ENCODE data around the gene TSTD2. TPM values are rescaled to one million over a fixed set of nuclear protein-coding genes. Genes with fewer than 3 reads are reported as not detected.
A peak's percentile ranks its signal among the peaks of the same experiment; 100 is the strongest.
"Not testable (repeated sequence)": the region's sequence is repeated elsewhere in the genome, so short reads cannot be mapped to it uniquely, and the experiment has no call there.

TSTD2 gene
- total RNA-seq, 2 donors from 2014 or later: 16.9 to 18.6 TPM

GRCh38 chr9:97633859-97634490 is 807 bp upstream of the TSTD2 start:
- intact Hi-C loops (cut with DNase I): no loop called here
- no peak for DNase-seq (ENCODE audit: low spot score)

GRCh38 chr9:97632248-97632984 is 752 bp downstream of the TSTD2 start:
- DNase-seq (ENCODE audit: low spot score): peak; percentile 87
- intact Hi-C loops (cut with DNase I): no loop called here

GRCh38 chr9:97630591-97630990 is 2.6 kb downstream of the TSTD2 start:
- no peak for DNase-seq (ENCODE audit: low spot score)
- intact Hi-C loops (cut with DNase I): no loop called here

GRCh38 chr9:97629156-97629555 is 4.0 kb downstream of the TSTD2 start:
- intact Hi-C loops (cut with DNase I): no loop called here
- no peak for DNase-seq (ENCODE audit: low spot score)

- DNase-seq (ENCODE audit: low spot score): no peak
- intact Hi-C loops (cut with DNase I): no loop called here
Observed at GRCh38 chr9:97628668-97629067, 4.5 kb downstream of the TSTD2 start.

GRCh38 chr9:97627624-97628023 is 5.5 kb downstream of the TSTD2 start:
- DNase-seq (ENCODE audit: low spot score): no peak
- intact Hi-C loops (cut with DNase I): no loop called here

GRCh38 chr9:97625620-97626019 is 7.5 kb downstream of the TSTD2 start:
- intact Hi-C loops (cut with DNase I): no loop called here
- no peak for DNase-seq (ENCODE audit: low spot score)

- intact Hi-C loops (cut with DNase I): no loop called here
- no peak for DNase-seq (ENCODE audit: low spot score)
Observed at GRCh38 chr9:97623946-97624345, 9.2 kb downstream of the TSTD2 start.

- DNase-seq (ENCODE audit: low spot score); intact Hi-C loops (cut with DNase I): not testable (repeated sequence)
Observed at GRCh38 chr9:97622483-97622882, 10.7 kb downstream of the TSTD2 start.

GRCh38 chr9:97620063-97620462 is 13.1 kb downstream of the TSTD2 start:
- DNase-seq (ENCODE audit: low spot score); intact Hi-C loops (cut with DNase I): not testable (repeated sequence)

- DNase-seq (ENCODE audit: low spot score): no peak
- intact Hi-C loops (cut with DNase I): no loop called here
Observed at GRCh38 chr9:97617939-97618416, 15.2 kb downstream of the TSTD2 start.

- intact Hi-C loops (cut with DNase I): no loop called here
- no peak for DNase-seq (ENCODE audit: low spot score)
Observed at GRCh38 chr9:97615439-97616072, 17.6 kb downstream of the TSTD2 start.

- DNase-seq (ENCODE audit: low spot score): no peak
- intact Hi-C loops (cut with DNase I): loop anchor here in 1 of 2 donors (10.0 kb wide), 1 partner anchor 130 kb away; no protein-coding TSS in a partner anchor
Observed at GRCh38 chr9:97604901-97605645, 28.1 kb downstream of the TSTD2 start.

- intact Hi-C loops (cut with DNase I): loop anchor here in 1 of 2 donors (10.0 kb wide), 1 partner anchor 128 kb away; no protein-coding TSS in a partner anchor
- DNase-seq (ENCODE audit: low spot score): no peak
Observed at GRCh38 chr9:97602430-97602829, 30.7 kb downstream of the TSTD2 start.

- DNase-seq (ENCODE audit: low spot score): no peak
- intact Hi-C loops (cut with DNase I): loop anchor here in 1 of 2 donors (10.0 kb wide), 1 partner anchor 127 kb away; no protein-coding TSS in a partner anchor
Observed at GRCh38 chr9:97601228-97601898, 31.8 kb downstream of the TSTD2 start.

- no peak for DNase-seq (ENCODE audit: low spot score)
- intact Hi-C loops (cut with DNase I): loop anchor here in 1 of 2 donors (10.0 kb wide), 1 partner anchor 126 kb away; no protein-coding TSS in a partner anchor
Observed at GRCh38 chr9:97600531-97601227, 32.5 kb downstream of the TSTD2 start.

- intact Hi-C loops (cut with DNase I): no loop called here
Observed at GRCh38 chr9:97599314-97599846, 33.8 kb downstream of the TSTD2 start.

More at GRCh38 chr9:97599314-97599846, 33.8 kb downstream of the TSTD2 start:
- no peak for DNase-seq (ENCODE audit: low spot score)
